GM18870 (cell line): ENCODE results near the gene SCLY.

Experiments
- ATAC-seq: cut with Tn5 transposase; IDR thresholded peaks from one replicate; pipeline ENCODE4 v1.9.1; 2021; ENCODE audit warnings: moderate library complexity; ENCODE audit not compliant: unreplicated experiment

SCLY gene

GRCh38 chr2:238123991-238124470 lies 63.2 kb downstream of the SCLY start:
- no peak for ATAC-seq

- ATAC-seq, result no peak
These were observed 63.8 kb downstream of the SCLY start for GRCh38 chr2:238124488-238125126.

- no peak for ATAC-seq
These were observed 64.5 kb downstream of the SCLY start for GRCh38 chr2:238125127-238125885.

- ATAC-seq, result no peak
These were observed 65.5 kb downstream of the SCLY start for GRCh38 chr2:238126338-238126737.

GRCh38 chr2:238126775-238127164 lies 66.0 kb downstream of the SCLY start:
- ATAC-seq, result no peak

- no peak for ATAC-seq
These were observed 66.6 kb downstream of the SCLY start for GRCh38 chr2:238127165-238128060.

GRCh38 chr2:238128061-238128440 lies 67.2 kb downstream of the SCLY start:
- ATAC-seq, result no peak

GRCh38 chr2:238128534-238129001 lies 67.8 kb downstream of the SCLY start:
- no peak for ATAC-seq

GRCh38 chr2:238129166-238130010 lies 68.6 kb downstream of the SCLY start:
- no peak for ATAC-seq

GRCh38 chr2:238130111-238130695 lies 69.4 kb downstream of the SCLY start:
- no peak for ATAC-seq

- no peak for ATAC-seq
These were observed 70.2 kb downstream of the SCLY start for GRCh38 chr2:238130696-238131628.

- no peak for ATAC-seq
These were observed 71.1 kb downstream of the SCLY start for GRCh38 chr2:238131761-238132462.

GRCh38 chr2:238132463-238133450 lies 72.0 kb downstream of the SCLY start:
- ATAC-seq, result no peak

GRCh38 chr2:238133499-238134392 lies 72.9 kb downstream of the SCLY start:
- ATAC-seq, result no peak

GRCh38 chr2:238134393-238134785 lies 73.6 kb downstream of the SCLY start:
- no peak for ATAC-seq

GRCh38 chr2:238135601-238136150 lies 74.9 kb downstream of the SCLY start:
- no peak for ATAC-seq
